Inflammatory macrophage treated with lipopolysaccharide for 4 hours (primary cell): Measurements from ENCODE around the gene HOXA13.
A peak's percentile ranks its signal among the peaks of the same experiment; 100 is the strongest.

ENCODE experiments used
- DNase-seq: peaks from one replicate; pipeline ENCODE4 v3.0.0-alpha.2; 2020

The HOXA13 gene

DNA sequence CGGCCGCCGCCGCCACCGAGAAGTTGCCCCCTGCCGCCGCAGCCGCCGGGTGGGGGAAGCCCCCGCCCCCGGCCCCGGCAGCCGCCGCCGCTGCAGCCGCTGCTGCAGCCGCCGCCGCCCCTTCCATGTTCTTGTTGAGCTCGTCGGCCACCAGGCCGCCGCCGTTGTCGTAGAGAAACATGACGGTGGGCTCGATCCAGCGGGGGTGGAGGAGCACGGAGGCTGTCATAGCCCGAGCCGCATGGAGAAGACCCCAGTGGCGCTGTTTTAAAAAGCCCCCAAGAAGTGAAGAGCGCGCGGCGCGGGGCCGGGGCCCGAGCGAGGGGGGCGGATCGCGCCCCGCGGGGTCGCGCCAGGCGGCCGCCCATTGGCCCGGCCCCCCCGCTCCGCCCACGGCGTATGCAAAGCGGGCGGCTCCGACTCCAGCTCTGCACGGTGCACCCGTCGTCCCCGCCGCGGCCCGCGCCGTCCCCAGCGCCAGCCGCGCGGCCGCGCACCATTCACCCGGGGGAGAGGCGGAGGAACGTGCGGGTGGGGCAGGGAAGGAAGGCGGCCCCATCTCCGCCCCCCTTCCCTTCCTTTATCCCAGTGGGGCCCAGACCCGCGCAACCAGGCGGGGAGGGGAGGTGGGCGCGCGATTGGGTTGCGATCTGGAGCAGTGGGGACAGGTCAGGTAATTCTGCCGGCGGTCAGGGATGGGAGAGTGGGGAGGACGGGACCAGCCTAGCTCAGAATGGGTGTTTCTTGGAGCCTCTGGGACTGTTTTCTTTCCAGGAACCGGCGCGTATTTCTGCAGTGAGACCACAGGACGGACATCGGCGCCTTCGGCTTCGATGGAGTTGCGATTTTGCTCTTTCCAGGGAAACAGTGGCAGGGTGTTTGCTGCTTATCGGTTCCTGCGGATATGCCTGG, at the start of gene HOXA13:
Gene HOXA13 (minus strand): TSS at position 243 of the 912 bp plus-strand sequence. CDS start 14 bp downstream, at position 229.
- no peak for DNase-seq

- DNase-seq, result no peak
Measured at GRCh38 chr7:27248911-27249723, 49.2 kb upstream of the HOXA13 start.

GRCh38 chr7:27248427-27248806, 48.5 kb upstream of the HOXA13 start:
- no peak for DNase-seq

DNA sequence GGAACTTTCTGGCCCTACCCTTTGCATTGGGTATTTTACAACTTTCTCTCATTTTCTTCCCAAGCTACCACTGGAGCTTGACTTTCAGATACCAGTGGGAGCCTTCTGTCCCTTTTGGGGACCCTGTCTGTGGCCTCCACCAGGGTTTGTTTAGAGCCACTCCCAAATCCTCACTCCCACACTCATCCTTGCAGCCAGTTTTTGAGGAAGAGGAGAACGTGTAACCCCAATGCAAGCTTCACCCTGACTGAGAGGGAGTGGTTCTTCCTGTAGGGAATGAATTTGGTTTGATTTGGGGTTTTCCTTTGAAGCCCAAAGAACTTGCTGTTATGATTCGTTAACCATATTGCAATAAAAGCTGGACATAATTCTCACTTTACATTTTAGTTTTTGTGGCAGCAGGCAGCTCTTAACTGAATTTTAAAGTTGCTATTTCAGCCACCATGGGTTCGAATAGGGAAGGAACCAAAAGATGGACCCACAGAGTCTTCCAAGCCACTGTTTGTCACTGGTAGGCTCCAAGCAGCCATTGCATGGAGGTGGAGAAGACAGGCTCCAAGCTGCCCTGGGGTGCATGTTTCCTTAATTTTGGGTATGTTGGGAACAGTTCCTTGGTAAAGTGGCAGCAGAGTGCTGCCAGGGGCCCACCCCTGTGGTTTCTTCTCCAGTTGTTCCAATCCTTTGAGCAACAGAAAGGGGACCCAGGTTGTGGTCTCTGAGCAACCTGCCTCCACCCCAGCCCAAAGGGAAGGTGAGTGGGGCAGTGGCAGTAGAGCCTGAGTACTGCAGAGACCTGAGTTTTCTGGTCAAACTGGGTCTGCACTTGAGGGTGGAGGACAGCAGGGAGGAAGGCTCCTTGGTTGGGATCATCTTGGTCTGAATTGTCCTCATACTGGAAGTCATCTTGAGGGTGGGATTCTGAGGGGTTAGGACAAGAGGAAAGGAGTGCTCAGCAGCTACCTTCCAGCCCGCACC, 47.8 kb upstream of the HOXA13 start:
- no peak for DNase-seq

GRCh38 chr7:27247000-27247399, 47.1 kb upstream of the HOXA13 start:
- DNase-seq, result no peak

GRCh38 chr7:27245798-27246691, 46.2 kb upstream of the HOXA13 start:
- DNase-seq, result no peak

- no peak for DNase-seq
Measured at GRCh38 chr7:27245124-27245797, 45.4 kb upstream of the HOXA13 start.

DNA sequence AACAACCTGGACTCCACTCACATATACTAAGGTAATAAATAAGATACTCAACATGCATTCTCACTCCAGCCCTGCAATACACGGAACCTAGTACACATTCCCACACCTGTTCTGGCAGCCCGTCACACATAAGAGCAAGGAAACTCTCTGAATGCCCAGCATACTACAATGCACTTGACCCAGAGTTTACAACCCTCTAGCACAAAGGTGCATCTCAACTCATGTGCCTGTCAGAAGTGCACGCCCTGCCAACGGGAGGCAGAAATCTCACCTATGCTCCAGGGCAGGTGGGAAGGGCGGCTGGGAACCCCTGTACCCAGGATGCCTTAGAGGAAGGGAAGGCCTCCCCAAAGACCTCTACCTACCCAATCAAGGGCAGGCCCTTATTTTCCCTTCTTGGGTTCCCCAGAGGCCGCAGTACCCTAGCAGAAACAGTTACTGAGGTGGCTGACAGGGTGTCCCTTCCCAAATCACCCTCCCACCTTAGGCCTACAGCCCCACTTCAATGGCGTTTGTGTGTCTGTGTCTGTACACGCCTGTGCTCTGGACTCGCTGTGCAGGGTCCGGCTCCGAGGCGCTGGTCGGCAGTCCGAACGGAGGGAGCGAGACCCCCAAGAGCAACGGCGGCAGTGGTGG, 44.7 kb upstream of the HOXA13 start:
- no peak for DNase-seq

GRCh38 chr7:27243340-27244163, 43.7 kb upstream of the HOXA13 start:
- no peak for DNase-seq

- DNase-seq, result no peak
Measured at GRCh38 chr7:27242555-27243339, 42.9 kb upstream of the HOXA13 start, which contains the start of gene EVX1. TSS of gene EVX1 (plus strand) at chr7:27242802. CDS start at chr7:27243031, 229 bp downstream.

DNA sequence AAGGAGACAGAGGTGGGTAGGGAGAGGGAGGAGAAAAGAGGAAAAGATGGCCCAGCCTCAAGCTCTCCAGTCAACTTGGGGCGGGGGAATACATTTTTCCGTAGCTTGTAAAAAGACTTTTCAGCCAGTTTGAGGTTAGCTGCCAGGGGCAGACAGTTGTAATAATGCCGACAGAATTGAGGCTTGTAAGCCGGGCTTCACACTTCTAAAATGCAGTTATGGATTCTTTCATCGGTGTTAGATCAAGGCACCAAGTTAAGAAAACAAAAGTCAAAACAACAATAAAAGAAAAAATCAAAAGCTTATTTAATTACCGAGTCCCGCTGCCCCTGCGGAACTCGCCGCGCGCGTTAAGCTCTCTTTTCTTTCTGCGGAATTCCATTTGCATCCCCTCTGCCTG, 42.3 kb upstream of the HOXA13 start:
- no peak for DNase-seq

- DNase-seq, result no peak
Measured at GRCh38 chr7:27241189-27242056, 41.5 kb upstream of the HOXA13 start.

DNA sequence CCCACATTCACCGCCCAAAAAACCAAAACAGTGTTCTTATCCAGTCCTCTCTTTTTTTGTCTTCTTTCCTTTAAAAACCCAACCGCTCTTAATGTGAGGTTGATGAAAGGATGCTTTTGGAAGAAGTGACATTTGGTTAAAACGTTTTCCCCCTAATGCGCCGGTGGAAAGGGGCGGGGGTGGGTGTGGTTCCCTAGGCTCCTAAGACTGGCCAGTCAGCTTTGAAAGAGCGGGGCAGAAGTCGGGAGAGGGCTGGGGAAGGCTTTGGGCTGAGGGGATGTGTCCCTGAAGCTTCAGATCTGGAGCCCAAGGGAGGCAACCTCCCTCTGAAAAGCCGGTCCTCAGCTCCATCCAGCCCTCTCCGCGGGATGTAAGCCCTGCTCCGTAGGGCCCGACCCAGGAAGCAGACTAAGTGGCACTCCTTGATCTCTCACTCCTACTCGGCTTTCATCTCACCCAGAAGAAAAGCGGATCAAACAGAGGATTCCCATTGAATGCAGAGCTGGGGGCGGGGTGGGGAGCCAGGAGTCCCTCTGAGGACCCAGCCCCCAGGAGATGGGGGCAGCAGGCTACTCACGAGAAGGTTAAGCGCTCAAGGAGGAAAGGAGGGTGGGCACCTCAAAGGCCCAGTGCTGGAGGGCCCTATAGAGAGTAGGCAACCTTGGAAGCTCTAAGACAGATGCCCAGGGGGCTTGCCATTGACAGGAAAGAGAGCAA, 40.3 kb upstream of the HOXA13 start:
- DNase-seq, result no peak

GRCh38 chr7:27239387-27240014, 39.6 kb upstream of the HOXA13 start:
- DNase-seq, result no peak

- no peak for DNase-seq
Measured at GRCh38 chr7:27238979-27239386, 39.1 kb upstream of the HOXA13 start.

DNA sequence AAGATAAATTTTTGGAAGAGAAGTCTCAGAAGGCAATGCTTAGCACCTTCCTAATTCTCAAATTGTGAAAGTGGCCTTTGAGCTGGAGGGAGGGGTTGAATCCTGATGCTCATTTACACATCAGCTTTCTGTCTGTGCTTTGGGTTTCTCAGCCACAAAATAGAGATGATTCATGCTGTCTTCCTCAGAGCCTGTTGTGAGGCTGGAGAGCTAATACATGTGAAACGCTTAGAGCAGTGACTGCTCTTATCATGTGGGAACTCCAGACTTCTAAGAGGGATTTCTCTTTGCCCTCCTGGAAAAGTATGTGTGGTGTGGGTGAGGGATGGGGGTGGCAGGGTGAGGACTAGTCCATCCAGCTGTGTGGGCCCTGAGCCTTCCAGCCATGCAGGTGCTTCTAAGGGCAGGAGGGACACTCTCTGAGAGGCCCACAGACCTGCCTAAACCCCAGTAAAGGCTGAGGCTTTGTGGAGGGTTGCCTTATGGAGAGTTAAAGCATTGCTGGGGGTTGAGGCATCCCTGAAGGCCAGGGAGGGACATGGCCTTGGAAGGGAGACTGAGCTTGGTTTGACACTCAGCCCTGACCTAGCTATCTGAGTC, 37.9 kb upstream of the HOXA13 start:
- peak; percentile 21 for DNase-seq
